GF-D8 (cell line): Measurements from ENCODE around the gene CD244.

Source experiments
- DNase-seq: peaks from one replicate; lab custom pipeline; 2025; lab: John Stamatoyannopoulos, UW

CD244 gene

GRCh38 chr1:160781186-160781766 is 81.4 kb downstream of the CD244 start:
- no peak for DNase-seq

- no peak for DNase-seq
Measured at GRCh38 chr1:160780398-160780755, 82.3 kb downstream of the CD244 start.
